ENCODE results near the gene NAALADL1. TPM values are rescaled to one million over a fixed set of nuclear protein-coding genes. Genes with fewer than 3 reads are reported as not detected.

Gene NAALADL1
- total RNA-seq, 1 donor from 2014 or later: not detected

DNA sequence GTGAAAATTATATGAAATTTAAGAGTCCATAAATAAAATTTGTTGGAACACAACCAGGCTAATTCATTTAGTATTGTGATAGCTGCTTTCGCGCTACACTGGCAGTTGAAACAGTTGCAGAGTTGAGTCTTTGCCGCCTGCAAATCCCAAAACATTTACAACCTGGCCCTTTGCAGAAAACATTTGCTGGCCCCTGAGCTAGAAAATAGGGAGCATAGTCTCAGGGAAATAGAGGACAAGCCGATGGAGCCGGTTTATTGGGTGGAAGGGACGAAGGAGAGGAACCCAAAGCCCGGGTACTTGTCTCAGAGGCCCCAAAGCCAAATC lies 17.9 kb downstream of the NAALADL1 start:
- peaks cover 9% of the 10 kb centered on the region for H3K27me3 Mint-ChIP-seq (ENCODE audit: unreplicated experiment)
- TF ChIP-seq, protein P1, sequence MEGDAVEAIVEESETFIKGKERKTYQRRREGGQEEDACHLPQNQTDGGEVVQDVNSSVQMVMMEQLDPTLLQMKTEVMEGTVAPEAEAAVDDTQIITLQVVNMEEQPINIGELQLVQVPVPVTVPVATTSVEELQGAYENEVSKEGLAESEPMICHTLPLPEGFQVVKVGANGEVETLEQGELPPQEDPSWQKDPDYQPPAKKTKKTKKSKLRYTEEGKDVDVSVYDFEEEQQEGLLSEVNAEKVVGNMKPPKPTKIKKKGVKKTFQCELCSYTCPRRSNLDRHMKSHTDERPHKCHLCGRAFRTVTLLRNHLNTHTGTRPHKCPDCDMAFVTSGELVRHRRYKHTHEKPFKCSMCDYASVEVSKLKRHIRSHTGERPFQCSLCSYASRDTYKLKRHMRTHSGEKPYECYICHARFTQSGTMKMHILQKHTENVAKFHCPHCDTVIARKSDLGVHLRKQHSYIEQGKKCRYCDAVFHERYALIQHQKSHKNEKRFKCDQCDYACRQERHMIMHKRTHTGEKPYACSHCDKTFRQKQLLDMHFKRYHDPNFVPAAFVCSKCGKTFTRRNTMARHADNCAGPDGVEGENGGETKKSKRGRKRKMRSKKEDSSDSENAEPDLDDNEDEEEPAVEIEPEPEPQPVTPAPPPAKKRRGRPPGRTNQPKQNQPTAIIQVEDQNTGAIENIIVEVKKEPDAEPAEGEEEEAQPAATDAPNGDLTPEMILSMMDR (IDR thresholded peaks at IDR 0.05; ENCODE audit: unreplicated experiment): no peak
- H3K36me3 Mint-ChIP-seq (ENCODE audit: low read depth, unreplicated experiment): peaks cover 6% of the 10 kb centered on the region
- H3K27ac Mint-ChIP-seq (ENCODE audit: unreplicated experiment): no peak overlapping the region
- DNase-seq (ENCODE audit: low spot score): no peak
- H3K9me3 Mint-ChIP-seq (ENCODE audit: unreplicated experiment): no peaks in the 10 kb centered on the region
- H3K4me1 Mint-ChIP-seq (ENCODE audit: unreplicated experiment): peaks cover 5% of the 10 kb centered on the region
- H3K4me3 Mint-ChIP-seq (ENCODE audit: unreplicated experiment): peak overlapping the region; percentile 90

DNA sequence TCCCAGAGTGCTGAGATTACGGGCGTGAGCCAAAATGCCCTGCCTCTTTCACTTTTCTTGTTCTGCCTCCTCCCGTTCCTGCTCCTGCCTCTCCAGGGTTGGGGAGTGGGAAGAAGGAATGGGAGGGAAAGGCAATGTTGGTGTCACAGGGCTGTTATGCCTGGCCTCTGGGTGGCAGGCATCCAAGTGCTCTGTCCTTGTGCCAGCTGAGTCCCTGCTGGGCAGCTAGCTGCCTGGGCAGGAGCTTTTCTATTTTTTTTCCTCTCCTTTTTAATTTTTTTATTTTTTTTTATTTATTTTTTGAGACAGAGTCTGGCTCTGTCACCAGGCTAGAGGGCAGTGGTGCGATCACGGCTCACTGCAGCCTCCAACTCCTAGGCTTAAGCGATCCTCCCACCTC lies 21.4 kb downstream of the NAALADL1 start:
- Mint-ChIP-seq H3K4me1 (ENCODE audit: unreplicated experiment) (peaks cover 5% of the 10 kb centered on the region), H3K36me3 (ENCODE audit: low read depth, unreplicated experiment) (peaks cover 4% of the 10 kb centered on the region), H3K4me3 (ENCODE audit: unreplicated experiment) (no peak overlapping the region), H3K9me3 (ENCODE audit: unreplicated experiment) (no peaks in the 10 kb centered on the region), H3K27me3 (ENCODE audit: unreplicated experiment) (peaks cover 5% of the 10 kb centered on the region), H3K27ac (ENCODE audit: unreplicated experiment) (no peak overlapping the region)
- TF ChIP-seq, protein P1 (IDR thresholded peaks at IDR 0.05; ENCODE audit: unreplicated experiment): no peak
- no peak for DNase-seq (ENCODE audit: low spot score)

DNA sequence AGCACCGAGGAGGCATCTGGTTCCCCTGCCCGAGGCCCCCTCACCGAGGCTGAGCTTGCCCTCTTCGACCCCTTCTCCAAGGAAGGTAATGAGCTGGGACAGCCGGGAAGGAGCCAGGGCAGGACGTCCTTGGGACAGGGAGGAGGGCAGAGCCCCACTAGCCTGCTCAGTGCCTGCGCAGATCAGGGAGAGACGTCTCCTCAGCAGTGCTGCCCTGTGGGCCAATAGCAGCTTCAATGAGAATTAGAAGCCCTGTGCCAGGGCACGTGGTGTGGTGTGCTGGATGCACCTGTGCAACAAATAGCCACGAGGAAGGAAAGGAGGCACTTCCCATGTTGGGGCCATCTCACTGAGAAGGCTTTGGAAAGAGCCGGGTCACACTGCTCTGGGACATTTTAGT lies 22.8 kb downstream of the NAALADL1 start:
- no peak overlapping the region for H3K27ac Mint-ChIP-seq (ENCODE audit: unreplicated experiment)
- H3K4me1 Mint-ChIP-seq (ENCODE audit: unreplicated experiment): peaks cover 2% of the 10 kb centered on the region
- no peak overlapping the region for H3K4me3 Mint-ChIP-seq (ENCODE audit: unreplicated experiment)
- H3K36me3 Mint-ChIP-seq (ENCODE audit: low read depth, unreplicated experiment): peaks cover 4% of the 10 kb centered on the region
- no peak for DNase-seq (ENCODE audit: low spot score)
- no peaks in the 10 kb centered on the region for H3K9me3 Mint-ChIP-seq (ENCODE audit: unreplicated experiment)
- TF ChIP-seq, protein P1 (IDR thresholded peaks at IDR 0.05; ENCODE audit: unreplicated experiment): no peak
- H3K27me3 Mint-ChIP-seq (ENCODE audit: unreplicated experiment): peaks cover 7% of the 10 kb centered on the region

DNA sequence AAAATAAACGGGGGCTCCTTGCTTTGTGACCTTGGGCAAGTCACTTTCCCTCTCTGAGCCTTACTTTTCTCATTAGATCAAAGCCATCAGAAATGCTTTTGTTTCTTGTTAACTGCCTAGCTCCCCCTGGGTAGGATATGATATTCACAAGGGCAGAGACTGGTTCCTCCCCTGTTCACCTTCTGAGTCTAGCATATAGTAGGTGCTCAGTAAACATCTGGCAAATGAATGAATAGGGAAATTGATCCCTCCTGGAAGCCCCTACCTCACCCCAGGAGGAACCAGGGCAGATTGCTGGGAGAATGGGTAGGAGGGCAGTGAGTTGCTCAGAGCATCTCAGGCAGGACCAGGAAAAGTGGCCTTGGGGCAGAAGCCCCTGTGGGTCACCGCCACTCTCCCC lies 23.9 kb downstream of the NAALADL1 start:
- H3K27ac Mint-ChIP-seq (ENCODE audit: unreplicated experiment): no peak overlapping the region
- H3K27me3 Mint-ChIP-seq (ENCODE audit: unreplicated experiment): peaks cover 4% of the 10 kb centered on the region
- no peaks in the 10 kb centered on the region for H3K4me1 Mint-ChIP-seq (ENCODE audit: unreplicated experiment)
- DNase-seq (ENCODE audit: low spot score): no peak
- no peak overlapping the region for H3K4me3 Mint-ChIP-seq (ENCODE audit: unreplicated experiment)
- H3K36me3 Mint-ChIP-seq (ENCODE audit: low read depth, unreplicated experiment): peaks cover 4% of the 10 kb centered on the region
- H3K9me3 Mint-ChIP-seq (ENCODE audit: unreplicated experiment): no peaks in the 10 kb centered on the region
- TF ChIP-seq, protein P1 (IDR thresholded peaks at IDR 0.05; ENCODE audit: unreplicated experiment): no peak

DNA sequence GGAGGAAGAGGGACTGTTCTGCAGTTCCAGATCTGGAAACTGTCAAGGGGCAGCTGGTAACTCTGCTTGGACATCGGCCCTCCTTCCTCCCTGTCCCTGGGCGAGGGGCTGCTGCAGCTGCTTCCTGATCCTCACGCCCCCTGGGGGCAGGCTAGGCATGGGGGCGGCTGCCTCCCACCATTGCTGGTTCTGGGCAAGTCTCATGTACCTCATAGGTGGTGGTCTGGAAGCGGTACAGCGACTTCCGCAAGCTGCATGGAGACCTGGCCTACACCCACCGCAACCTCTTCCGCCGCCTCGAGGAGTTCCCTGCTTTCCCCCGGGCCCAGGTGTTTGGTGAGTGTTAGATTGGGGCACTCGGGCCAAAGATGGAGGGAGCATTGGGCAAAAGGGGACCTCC lies 26.1 kb downstream of the NAALADL1 start:
- Mint-ChIP-seq H3K9me3 (ENCODE audit: unreplicated experiment) (no peaks in the 10 kb centered on the region), H3K36me3 (ENCODE audit: low read depth, unreplicated experiment) (peaks cover 4% of the 10 kb centered on the region), H3K27ac (ENCODE audit: unreplicated experiment) (no peak overlapping the region), H3K4me1 (ENCODE audit: unreplicated experiment) (peaks cover 4% of the 10 kb centered on the region), H3K27me3 (ENCODE audit: unreplicated experiment) (peaks cover 2% of the 10 kb centered on the region), H3K4me3 (ENCODE audit: unreplicated experiment) (no peak overlapping the region)
- TF ChIP-seq, protein P1 (IDR thresholded peaks at IDR 0.05; ENCODE audit: unreplicated experiment): no peak
- no peak for DNase-seq (ENCODE audit: low spot score)

Data from endothelial cell (in vitro differentiated cells).